Parathyroid adenoma (tissue), 2 donors: ENCODE results near the gene MBIP.
"Not testable (repeated sequence)": the region's sequence is repeated elsewhere in the genome, so short reads cannot be mapped to it uniquely, and the experiment has no call there.

ENCODE experiments used
- H2AFZ ChIP-seq: fragments of 300-600 bp; sonication (generic); one replicate; pipeline ENCODE4 v1.7.0; 2017; ENCODE audit warnings: antibody characterized with exemption, mild to moderate bottlenecking
- H3K27ac ChIP-seq: fragments of 300-600 bp; sonication (generic); one replicate; pipeline ENCODE4 v1.7.0; 2017
- H3K27me3 ChIP-seq: fragments of 300-600 bp; sonication (generic); one replicate; pipeline ENCODE4 v1.7.0; 2017; ENCODE audit warnings: low read length; ENCODE audit not compliant: control insufficient read depth, insufficient read depth
- H3K36me3 ChIP-seq: fragments of 300-600 bp; sonication (generic); one replicate; pipeline ENCODE4 v1.7.0; 2017; ENCODE audit warnings: low read length; ENCODE audit not compliant: control insufficient read depth, insufficient read depth
- H3K4me1 ChIP-seq: fragments of 300-600 bp; sonication (generic); one replicate; pipeline ENCODE4 v1.7.0; 2017; ENCODE audit warnings: control low read depth
- H3K4me2 ChIP-seq: fragments of 300-600 bp; sonication (generic); one replicate; pipeline ENCODE4 v1.7.0; 2017; ENCODE audit warnings: low read length
- H3K4me3 ChIP-seq: fragments of 300-600 bp; sonication (generic); one replicate; pipeline ENCODE4 v1.7.0; 2017; ENCODE audit warnings: low read depth, low read length
- H3K79me2 ChIP-seq: fragments of 300-600 bp; sonication (generic); one replicate; pipeline ENCODE4 v1.7.0; 2017; ENCODE audit warnings: control low read depth
- H3K9ac ChIP-seq: fragments of 300-600 bp; sonication (generic); one replicate; pipeline ENCODE4 v1.7.0; 2017; ENCODE audit warnings: mild to moderate bottlenecking
- H3K9me3 ChIP-seq: fragments of 300-600 bp; sonication (generic); one replicate; pipeline ENCODE4 v1.7.0; 2017; ENCODE audit warnings: low read length; ENCODE audit not compliant: control insufficient read depth
- TF ChIP-seq, protein P1 (sequence below): fragments of 300-600 bp; sonication (generic); IDR thresholded peaks from one replicate; pipeline ENCODE4 v1.7.0; 2017; ENCODE audit warnings: antibody characterized with exemption, mild to moderate bottlenecking
- donor health status: primary hyperparathyroidism.

Gene MBIP

DNA sequence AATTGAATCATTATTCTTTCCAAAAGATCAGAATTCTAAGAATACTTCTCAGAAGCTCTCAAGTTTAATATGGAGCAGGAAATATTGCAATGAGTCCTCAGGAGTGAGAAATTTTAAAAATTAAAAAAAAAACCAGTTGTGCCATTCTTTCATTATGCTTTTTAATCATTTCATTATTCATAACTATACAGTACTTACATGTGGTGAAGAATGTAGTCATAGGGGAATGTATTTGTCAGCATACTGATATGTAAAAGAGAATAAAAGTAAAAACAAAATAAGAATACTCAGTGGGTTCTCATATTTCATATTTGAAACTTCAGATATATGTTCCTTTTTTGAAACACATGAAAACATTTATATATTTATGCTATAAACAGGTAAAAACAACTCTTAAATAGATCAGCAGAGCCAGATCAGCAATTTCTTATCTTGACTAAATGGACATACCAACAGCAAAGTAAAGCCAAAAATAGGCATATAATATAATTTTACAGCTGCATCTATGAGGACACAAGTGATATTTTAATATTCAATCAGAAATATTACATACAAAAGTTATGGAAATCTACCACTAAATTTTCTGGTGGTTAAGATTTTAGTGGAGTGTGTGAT is 19.9 kb upstream of the MBIP start:
- H3K4me2 ChIP-seq, result no peak overlapping the region

DNA sequence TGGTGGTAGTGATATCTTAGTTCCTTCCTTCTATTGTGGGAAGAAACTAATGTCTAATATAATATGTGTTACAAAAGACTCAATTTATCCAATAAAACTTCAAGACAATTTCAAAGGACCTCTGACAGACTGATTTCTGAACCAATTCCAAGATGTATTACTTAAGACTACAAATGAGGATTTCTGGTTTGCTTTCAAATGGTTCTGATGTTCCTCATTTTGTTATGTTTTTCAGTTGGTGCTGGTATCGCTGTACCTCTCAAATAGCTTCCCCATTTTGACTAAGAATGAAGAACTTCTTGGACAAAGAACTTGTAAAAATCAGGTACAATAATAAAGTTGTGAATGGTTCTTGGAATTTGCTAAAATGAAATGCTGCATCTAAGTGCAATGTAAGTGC is 19.4 kb upstream of the MBIP start:
- Histone ChIP-seq H3K27me3 (no peaks in the 10 kb centered on the region), H3K9me3 (no peaks in the 10 kb centered on the region), H3K4me2 (no peak overlapping the region), H3K27ac (no peak overlapping the region), H3K4me3 (no peak overlapping the region), H3K9ac (no peak overlapping the region), H3K4me1 (no peaks in the 10 kb centered on the region), H2AFZ (no peak overlapping the region), H3K36me3 (no peaks in the 10 kb centered on the region), H3K79me2 (no peaks in the 10 kb centered on the region)
- TF ChIP-seq, protein P1, sequence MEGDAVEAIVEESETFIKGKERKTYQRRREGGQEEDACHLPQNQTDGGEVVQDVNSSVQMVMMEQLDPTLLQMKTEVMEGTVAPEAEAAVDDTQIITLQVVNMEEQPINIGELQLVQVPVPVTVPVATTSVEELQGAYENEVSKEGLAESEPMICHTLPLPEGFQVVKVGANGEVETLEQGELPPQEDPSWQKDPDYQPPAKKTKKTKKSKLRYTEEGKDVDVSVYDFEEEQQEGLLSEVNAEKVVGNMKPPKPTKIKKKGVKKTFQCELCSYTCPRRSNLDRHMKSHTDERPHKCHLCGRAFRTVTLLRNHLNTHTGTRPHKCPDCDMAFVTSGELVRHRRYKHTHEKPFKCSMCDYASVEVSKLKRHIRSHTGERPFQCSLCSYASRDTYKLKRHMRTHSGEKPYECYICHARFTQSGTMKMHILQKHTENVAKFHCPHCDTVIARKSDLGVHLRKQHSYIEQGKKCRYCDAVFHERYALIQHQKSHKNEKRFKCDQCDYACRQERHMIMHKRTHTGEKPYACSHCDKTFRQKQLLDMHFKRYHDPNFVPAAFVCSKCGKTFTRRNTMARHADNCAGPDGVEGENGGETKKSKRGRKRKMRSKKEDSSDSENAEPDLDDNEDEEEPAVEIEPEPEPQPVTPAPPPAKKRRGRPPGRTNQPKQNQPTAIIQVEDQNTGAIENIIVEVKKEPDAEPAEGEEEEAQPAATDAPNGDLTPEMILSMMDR, result no peak

More for the DNA sequence above, 19.9 kb upstream of the MBIP start:
- H3K9ac ChIP-seq, result no peak overlapping the region
- H3K4me3 ChIP-seq, result no peak overlapping the region
- no peaks in the 10 kb centered on the region for H3K36me3 ChIP-seq
- H2AFZ ChIP-seq, result no peak overlapping the region
- H3K4me1 ChIP-seq, result no peaks in the 10 kb centered on the region
- no peaks in the 10 kb centered on the region for H3K9me3 ChIP-seq
- no peaks in the 10 kb centered on the region for H3K27me3 ChIP-seq
- H3K79me2 ChIP-seq, result no peaks in the 10 kb centered on the region
- TF ChIP-seq, protein P1, result no peak
- no peak overlapping the region for H3K27ac ChIP-seq

DNA sequence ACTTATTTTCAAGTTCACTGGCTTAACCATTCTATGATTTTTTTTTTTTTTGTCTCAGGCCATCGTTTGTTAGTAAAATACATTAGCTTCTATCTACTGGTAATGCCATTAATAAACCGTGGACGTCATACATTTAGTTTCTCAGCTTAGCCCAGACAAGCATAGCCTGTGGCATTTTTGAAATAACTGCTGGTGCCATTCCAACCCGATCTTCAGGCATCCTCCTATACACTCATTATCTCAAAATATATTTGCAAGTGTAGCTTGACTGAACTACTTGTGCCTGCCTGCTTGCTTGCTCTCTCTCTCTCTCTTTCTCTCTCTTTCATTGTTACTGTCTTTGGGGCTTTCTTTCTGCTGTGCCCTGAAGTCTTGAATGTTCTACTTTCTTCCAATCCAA is 12.7 kb upstream of the MBIP start:
- H3K79me2 ChIP-seq, result no peaks in the 10 kb centered on the region
- TF ChIP-seq, protein P1, result no peak
- no peaks in the 10 kb centered on the region for H3K9me3 ChIP-seq
- no peak overlapping the region for H3K9ac ChIP-seq
- no peaks in the 10 kb centered on the region for H3K4me1 ChIP-seq
- H3K27me3 ChIP-seq, result no peaks in the 10 kb centered on the region
- no peak overlapping the region for H3K4me3 ChIP-seq
- no peak overlapping the region for H3K4me2 ChIP-seq
- H3K36me3 ChIP-seq, result no peaks in the 10 kb centered on the region
- H3K27ac ChIP-seq, result no peak overlapping the region
- H2AFZ ChIP-seq, result no peak overlapping the region

DNA sequence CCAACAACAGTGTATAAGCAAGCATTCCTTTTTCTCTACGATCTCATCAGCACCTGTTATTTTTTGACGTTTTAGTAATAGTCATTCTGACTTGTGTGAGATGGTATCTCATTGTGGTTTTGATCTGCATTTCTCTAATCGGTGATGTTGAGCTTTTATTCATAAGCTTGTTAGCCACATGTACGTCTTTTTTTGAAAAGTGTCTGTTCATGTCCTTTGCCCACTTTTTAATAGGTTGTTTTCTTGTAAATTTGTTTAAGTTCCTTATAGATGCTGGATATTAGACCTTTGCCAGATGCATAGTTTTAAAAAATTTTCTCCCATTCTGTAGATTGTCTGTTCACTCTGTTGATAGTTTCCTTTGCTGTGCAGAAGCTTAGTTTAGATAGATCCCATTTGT is 7.1 kb upstream of the MBIP start:
- not testable (repeated sequence) for H3K4me2 ChIP-seq, H3K36me3 ChIP-seq, H3K27me3 ChIP-seq, H3K4me1 ChIP-seq, H3K9ac ChIP-seq, H3K4me3 ChIP-seq, H2AFZ ChIP-seq, H3K9me3 ChIP-seq, H3K27ac ChIP-seq, H3K79me2 ChIP-seq

DNA sequence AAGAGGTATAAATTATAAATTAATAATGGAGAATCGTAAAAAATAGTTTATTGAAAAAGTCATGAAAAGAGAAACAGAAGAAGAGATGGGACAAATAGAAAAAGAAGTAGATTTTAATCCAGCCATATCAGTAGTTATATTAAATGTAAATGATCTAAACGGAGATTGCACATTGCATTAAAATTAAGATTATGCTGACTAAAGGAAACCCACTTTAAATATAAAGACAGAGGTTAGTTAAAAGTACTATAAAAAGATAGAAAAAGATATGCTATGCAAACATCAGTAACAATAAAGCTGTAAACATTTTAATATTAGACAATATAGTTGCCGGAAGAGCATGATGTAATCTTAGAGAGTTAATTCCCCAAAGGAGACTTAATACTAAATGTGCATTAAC is 5.4 kb upstream of the MBIP start:
- Histone ChIP-seq H3K36me3 (no peaks in the 10 kb centered on the region), H3K27ac (no peak overlapping the region), H3K9me3 (no peaks in the 10 kb centered on the region), H3K4me3 (no peak overlapping the region), H3K4me1 (no peaks in the 10 kb centered on the region), H3K9ac (no peak overlapping the region), H3K79me2 (no peaks in the 10 kb centered on the region), H2AFZ (no peak overlapping the region), H3K27me3 (no peaks in the 10 kb centered on the region), H3K4me2 (no peak overlapping the region)
- TF ChIP-seq, protein P1, result no peak
